Activated naive CD4-positive, alpha-beta T cell treated with anti-CD3 and anti-CD28 coated beads, Interleukin-2, amount 10 ng/mL, durations not matched to agents 7 days and 5 days (primary cell): ENCODE results near the gene MYH6.
"Not testable (repeated sequence)": the region's sequence is repeated elsewhere in the genome, so short reads cannot be mapped to it uniquely, and the experiment has no call there.

Source experiments
- CTCF ChIA-PET: fragments of 350-600 bp; sonication (Branson Sonifier 250); formaldehyde crosslinking; loops from one replicate; lab custom pipeline; 2021; ENCODE audit warnings: antibody characterized with exemption; lab: Charles Lee
- DNase-seq: peaks from one replicate; pipeline ENCODE4 v3.0.0-alpha.2; 2020
- H3K27ac Mint-ChIP-seq: one replicate; pipeline ENCODE4 v1.8.0; 2021; ENCODE audit warnings: mild to moderate bottlenecking, moderate library complexity, mixed read lengths
- H3K27me3 Mint-ChIP-seq: one replicate; pipeline ENCODE4 v1.8.0; 2021; ENCODE audit warnings: mild to moderate bottlenecking, mixed read lengths
- H3K36me3 Mint-ChIP-seq: one replicate; pipeline ENCODE4 v1.8.0; 2021; ENCODE audit warnings: mixed read lengths
- H3K4me1 Mint-ChIP-seq: one replicate; pipeline ENCODE4 v1.8.0; 2021; ENCODE audit warnings: mixed read lengths
- H3K4me3 Mint-ChIP-seq: one replicate; pipeline ENCODE4 v1.8.0; 2021; ENCODE audit warnings: mild to moderate bottlenecking, moderate library complexity, mixed read lengths
- H3K9me3 Mint-ChIP-seq: one replicate; pipeline ENCODE4 v1.8.0; 2021; ENCODE audit warnings: mixed read lengths

Gene MYH6

GRCh38 chr14:23430723-23431085 lies 22.6 kb upstream of the MYH6 start:
- CTCF ChIA-PET, result no interaction called here
- H3K9me3 Mint-ChIP-seq, result no peaks in the 10 kb centered on the region
- no peak overlapping the region for H3K4me3 Mint-ChIP-seq
- H3K27me3 Mint-ChIP-seq, result peaks cover 20% of the 10 kb centered on the region
- no peak overlapping the region for H3K27ac Mint-ChIP-seq
- peaks cover under 1% of the 10 kb centered on the region for H3K4me1 Mint-ChIP-seq
- no peaks in the 10 kb centered on the region for H3K36me3 Mint-ChIP-seq
- DNase-seq, result no peak

GRCh38 chr14:23430016-23430722 lies 22.1 kb upstream of the MYH6 start:
- peaks cover 23% of the 10 kb centered on the region for H3K27me3 Mint-ChIP-seq
- H3K4me3 Mint-ChIP-seq, result no peak overlapping the region
- no peak overlapping the region for H3K27ac Mint-ChIP-seq
- CTCF ChIA-PET, result no interaction called here
- H3K36me3 Mint-ChIP-seq, result no peaks in the 10 kb centered on the region
- no peak for DNase-seq
- no peaks in the 10 kb centered on the region for H3K9me3 Mint-ChIP-seq
- peaks cover 2% of the 10 kb centered on the region for H3K4me1 Mint-ChIP-seq

GRCh38 chr14:23428686-23429495 lies 20.8 kb upstream of the MYH6 start:
- H3K4me1 Mint-ChIP-seq, result peaks cover 2% of the 10 kb centered on the region
- H3K9me3 Mint-ChIP-seq, result no peaks in the 10 kb centered on the region
- peaks cover 24% of the 10 kb centered on the region for H3K27me3 Mint-ChIP-seq
- CTCF ChIA-PET, result no interaction called here
- H3K36me3 Mint-ChIP-seq, result no peaks in the 10 kb centered on the region
- no peak overlapping the region for H3K4me3 Mint-ChIP-seq
- H3K27ac Mint-ChIP-seq, result no peak overlapping the region
- DNase-seq, result no peak

- H3K9me3 Mint-ChIP-seq, H3K4me3 Mint-ChIP-seq, CTCF ChIA-PET, H3K36me3 Mint-ChIP-seq, H3K27ac Mint-ChIP-seq, DNase-seq: not testable (repeated sequence)
- Mint-ChIP-seq H3K4me1 (peaks cover 16% of the 10 kb centered on the region), H3K27me3 (peaks cover 21% of the 10 kb centered on the region)
Measured at GRCh38 chr14:23425798-23426197, 17.7 kb upstream of the MYH6 start.

- H3K4me3 Mint-ChIP-seq, result no peak overlapping the region
- no peaks in the 10 kb centered on the region for H3K36me3 Mint-ChIP-seq
- DNase-seq, result no peak
- H3K4me1 Mint-ChIP-seq, result peaks cover 17% of the 10 kb centered on the region
- no peaks in the 10 kb centered on the region for H3K9me3 Mint-ChIP-seq
- no peak overlapping the region for H3K27ac Mint-ChIP-seq
- peaks cover 21% of the 10 kb centered on the region for H3K27me3 Mint-ChIP-seq
- CTCF ChIA-PET, result interaction anchor here (1.0 kb wide), 1 partner anchor 55 kb away, joined by 4 read pairs; no protein-coding TSS in a partner anchor
Measured at GRCh38 chr14:23425169-23425568, 17.1 kb upstream of the MYH6 start.

GRCh38 chr14:23423657-23424056 lies 15.6 kb upstream of the MYH6 start:
- no peak overlapping the region for H3K27ac Mint-ChIP-seq
- no peak for DNase-seq
- CTCF ChIA-PET, result no interaction called here
- H3K27me3 Mint-ChIP-seq, result peaks cover 31% of the 10 kb centered on the region
- no peaks in the 10 kb centered on the region for H3K9me3 Mint-ChIP-seq
- H3K4me3 Mint-ChIP-seq, result no peak overlapping the region
- no peaks in the 10 kb centered on the region for H3K36me3 Mint-ChIP-seq
- peaks cover 17% of the 10 kb centered on the region for H3K4me1 Mint-ChIP-seq

- H3K9me3 Mint-ChIP-seq, result no peaks in the 10 kb centered on the region
- no peaks in the 10 kb centered on the region for H3K36me3 Mint-ChIP-seq
- CTCF ChIA-PET, result no interaction called here
- H3K27me3 Mint-ChIP-seq, result peaks cover 27% of the 10 kb centered on the region
- no peak overlapping the region for H3K4me3 Mint-ChIP-seq
- H3K4me1 Mint-ChIP-seq, result peaks cover 17% of the 10 kb centered on the region
- H3K27ac Mint-ChIP-seq, result peak overlapping the region; percentile 12
- no peak for DNase-seq
Measured at GRCh38 chr14:23421594-23421993, 13.5 kb upstream of the MYH6 start.

- DNase-seq, H3K9me3 Mint-ChIP-seq, H3K36me3 Mint-ChIP-seq, CTCF ChIA-PET, H3K4me3 Mint-ChIP-seq, H3K27ac Mint-ChIP-seq: not testable (repeated sequence)
- H3K27me3 Mint-ChIP-seq, result peaks cover 22% of the 10 kb centered on the region
- H3K4me1 Mint-ChIP-seq, result peaks cover 15% of the 10 kb centered on the region
Measured at GRCh38 chr14:23419646-23420045, 11.6 kb upstream of the MYH6 start.

GRCh38 chr14:23418021-23418420 lies 9.9 kb upstream of the MYH6 start:
- Mint-ChIP-seq H3K27me3 (peaks cover 18% of the 10 kb centered on the region), H3K9me3 (no peaks in the 10 kb centered on the region), H3K4me3 (no peak overlapping the region), H3K27ac (no peak overlapping the region), H3K36me3 (no peaks in the 10 kb centered on the region), H3K4me1 (peaks cover 15% of the 10 kb centered on the region)
- no peak for DNase-seq
- CTCF ChIA-PET, result no interaction called here

GRCh38 chr14:23417269-23417668 lies 9.2 kb upstream of the MYH6 start:
- H3K4me3 Mint-ChIP-seq, CTCF ChIA-PET, H3K36me3 Mint-ChIP-seq, H3K9me3 Mint-ChIP-seq, DNase-seq, H3K27ac Mint-ChIP-seq: not testable (repeated sequence)
- Mint-ChIP-seq H3K27me3 (peaks cover 18% of the 10 kb centered on the region), H3K4me1 (peaks cover 15% of the 10 kb centered on the region)

- H3K27ac Mint-ChIP-seq, result no peak overlapping the region
- no peaks in the 10 kb centered on the region for H3K36me3 Mint-ChIP-seq
- H3K27me3 Mint-ChIP-seq, result peaks cover 17% of the 10 kb centered on the region
- CTCF ChIA-PET, result no interaction called here
- no peak overlapping the region for H3K4me3 Mint-ChIP-seq
- no peak for DNase-seq
- H3K9me3 Mint-ChIP-seq, result no peaks in the 10 kb centered on the region
- H3K4me1 Mint-ChIP-seq, result peaks cover 11% of the 10 kb centered on the region
Measured at GRCh38 chr14:23416801-23417200, 8.7 kb upstream of the MYH6 start.

GRCh38 chr14:23415821-23416778 lies 8.0 kb upstream of the MYH6 start:
- Mint-ChIP-seq H3K9me3 (no peaks in the 10 kb centered on the region), H3K36me3 (no peaks in the 10 kb centered on the region), H3K4me1 (peaks cover 4% of the 10 kb centered on the region), H3K4me3 (no peak overlapping the region), H3K27ac (peak overlapping the region; percentile 58), H3K27me3 (peaks cover 20% of the 10 kb centered on the region)
- CTCF ChIA-PET, result no interaction called here
- no peak for DNase-seq

GRCh38 chr14:23414906-23415820 lies 7.1 kb upstream of the MYH6 start:
- H3K36me3 Mint-ChIP-seq, result no peaks in the 10 kb centered on the region
- CTCF ChIA-PET, result interaction anchor here (1.4 kb wide), 1 partner anchor 36 kb away, joined by 4 read pairs; no protein-coding TSS in a partner anchor
- peak overlapping the region; percentile 58 for H3K27ac Mint-ChIP-seq
- H3K4me3 Mint-ChIP-seq, result no peak overlapping the region
- H3K9me3 Mint-ChIP-seq, result no peaks in the 10 kb centered on the region
- H3K27me3 Mint-ChIP-seq, result peaks cover 28% of the 10 kb centered on the region
- DNase-seq, result no peak
- H3K4me1 Mint-ChIP-seq, result no peaks in the 10 kb centered on the region
